Activated T-cell treated with anti-CD3 and anti-CD28 coated beads, Interleukin-2, amount 50 U/mL, for 48 hours (primary cell): ENCODE measurements around the gene SCN10A.

Experiments
- DNase-seq, 2 experiments: peaks; one replicate each; pipeline ENCODE4 v3.0.0-alpha.2; 2020

Gene SCN10A

GRCh38 chr3:38763569-38763968 is 52.4 kb downstream of the SCN10A start:
- no peak for DNase-seq

- no peak for DNase-seq
Measured at GRCh38 chr3:38758557-38758956, 57.5 kb downstream of the SCN10A start.

GRCh38 chr3:38757721-38758120 is 58.3 kb downstream of the SCN10A start:
- DNase-seq = no peak

GRCh38 chr3:38756892-38757291 is 59.1 kb downstream of the SCN10A start:
- DNase-seq = no peak

GRCh38 chr3:38755130-38755529 is 60.9 kb downstream of the SCN10A start:
- DNase-seq = no peak

GRCh38 chr3:38746641-38747040 is 69.4 kb downstream of the SCN10A start:
- no peak for DNase-seq

- no peak for DNase-seq
Measured at GRCh38 chr3:38743043-38743442, 73.0 kb downstream of the SCN10A start.

- no peak for DNase-seq
Measured at GRCh38 chr3:38742550-38742949, 73.5 kb downstream of the SCN10A start.

GRCh38 chr3:38740537-38740936 is 75.5 kb downstream of the SCN10A start:
- DNase-seq = no peak

- DNase-seq = no peak
Measured at GRCh38 chr3:38739931-38740330, 76.1 kb downstream of the SCN10A start.

GRCh38 chr3:38739396-38739689 is 76.7 kb downstream of the SCN10A start:
- DNase-seq = no peak

- peak; percentile 56 to 57 for DNase-seq
Measured at GRCh38 chr3:38738630-38739395, 77.2 kb downstream of the SCN10A start.

- DNase-seq = no peak
Measured at GRCh38 chr3:38731522-38731921, 84.5 kb downstream of the SCN10A start.

- no peak for DNase-seq
Measured at GRCh38 chr3:38730281-38730680, 85.7 kb downstream of the SCN10A start.

GRCh38 chr3:38728008-38728407 is 88.0 kb downstream of the SCN10A start:
- DNase-seq = no peak

- DNase-seq = no peak
Measured at GRCh38 chr3:38726751-38727150, 89.3 kb downstream of the SCN10A start.

- no peak for DNase-seq
Measured at GRCh38 chr3:38725726-38726419, 90.1 kb downstream of the SCN10A start.

GRCh38 chr3:38724392-38724736 is 91.7 kb downstream of the SCN10A start:
- DNase-seq = no peak

- DNase-seq = no peak
Measured at GRCh38 chr3:38723569-38724391, 92.2 kb downstream of the SCN10A start.

- DNase-seq = no peak
Measured at GRCh38 chr3:38722781-38723568, 93.0 kb downstream of the SCN10A start.

- no peak for DNase-seq
Measured at GRCh38 chr3:38721207-38721772, 94.7 kb downstream of the SCN10A start.

- no peak for DNase-seq
Measured at GRCh38 chr3:38720465-38720864, 95.6 kb downstream of the SCN10A start.
